Thyroid gland (tissue), 4 donors: ENCODE results near the gene ATP5F1D.

Source experiments
- POLR2A ChIP-seq, 2 donors: fragments of 450-650 bp; IDR thresholded peaks; one replicate each; pipeline ENCODE4 v1.6.1; 2017; ENCODE audit warnings: antibody characterized with exemption in 2 of 2, mild to moderate bottlenecking in 2 of 2, moderate library complexity in 1 of 2
- TF ChIP-seq, protein P1 (sequence below), 6 experiments: fragments of 200-600 bp in 3 of 6; fragments of 450-650 bp in 3 of 6; sonication (generic) in 3 of 6; IDR thresholded peaks; one replicate each; pipeline ENCODE4 v1.5.1; 2016 to 2019; ENCODE audit warnings: antibody characterized with exemption in 6 of 6, mild to moderate bottlenecking in 2 of 6, inconsistent platforms in 1 of 6, moderate library complexity in 1 of 6

DNA sequence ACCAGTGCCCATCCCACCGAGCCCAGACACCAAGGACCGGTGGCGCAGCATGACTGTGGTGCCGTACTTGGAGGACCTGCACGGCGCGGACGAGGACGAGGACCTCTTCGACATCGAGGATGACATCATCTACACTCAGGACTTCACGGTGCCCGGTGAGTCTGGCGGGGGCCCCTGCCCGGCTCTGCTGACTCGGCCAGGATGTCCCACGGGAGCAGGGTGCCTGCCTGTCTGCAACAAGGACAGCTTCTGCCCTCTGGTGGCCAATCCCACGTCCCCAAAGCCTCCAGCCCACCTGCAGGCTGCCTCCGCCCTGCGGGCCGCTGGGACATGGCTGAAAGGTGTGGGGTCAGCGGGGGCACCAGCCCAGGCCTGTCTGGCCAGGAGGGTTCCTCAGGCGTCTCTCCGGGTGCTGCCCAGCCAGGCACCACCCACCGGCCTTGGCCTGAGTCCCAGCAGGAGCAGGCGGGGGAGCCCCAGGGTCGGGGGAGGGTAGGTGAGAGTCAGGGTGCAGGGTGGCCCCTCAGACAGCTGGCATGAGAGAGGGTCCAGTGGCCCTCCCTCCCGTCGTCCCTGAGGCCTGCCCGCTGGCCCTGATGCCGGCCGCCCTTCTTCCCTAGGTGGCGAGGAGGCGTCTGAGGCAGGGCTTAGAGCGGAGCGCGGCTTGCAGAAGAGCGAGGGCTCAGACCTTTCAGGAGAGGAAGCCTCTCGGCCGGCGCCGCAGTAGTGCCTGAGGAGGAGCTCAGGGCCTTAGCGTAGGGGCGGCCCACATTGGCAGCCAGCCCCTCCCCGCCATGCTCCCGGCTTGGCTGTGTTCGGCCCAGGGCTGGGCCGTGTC, 18.3 kb upstream of the ATP5F1D start:
- TF ChIP-seq, protein P1, sequence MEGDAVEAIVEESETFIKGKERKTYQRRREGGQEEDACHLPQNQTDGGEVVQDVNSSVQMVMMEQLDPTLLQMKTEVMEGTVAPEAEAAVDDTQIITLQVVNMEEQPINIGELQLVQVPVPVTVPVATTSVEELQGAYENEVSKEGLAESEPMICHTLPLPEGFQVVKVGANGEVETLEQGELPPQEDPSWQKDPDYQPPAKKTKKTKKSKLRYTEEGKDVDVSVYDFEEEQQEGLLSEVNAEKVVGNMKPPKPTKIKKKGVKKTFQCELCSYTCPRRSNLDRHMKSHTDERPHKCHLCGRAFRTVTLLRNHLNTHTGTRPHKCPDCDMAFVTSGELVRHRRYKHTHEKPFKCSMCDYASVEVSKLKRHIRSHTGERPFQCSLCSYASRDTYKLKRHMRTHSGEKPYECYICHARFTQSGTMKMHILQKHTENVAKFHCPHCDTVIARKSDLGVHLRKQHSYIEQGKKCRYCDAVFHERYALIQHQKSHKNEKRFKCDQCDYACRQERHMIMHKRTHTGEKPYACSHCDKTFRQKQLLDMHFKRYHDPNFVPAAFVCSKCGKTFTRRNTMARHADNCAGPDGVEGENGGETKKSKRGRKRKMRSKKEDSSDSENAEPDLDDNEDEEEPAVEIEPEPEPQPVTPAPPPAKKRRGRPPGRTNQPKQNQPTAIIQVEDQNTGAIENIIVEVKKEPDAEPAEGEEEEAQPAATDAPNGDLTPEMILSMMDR (IDR thresholded peaks at IDR 0.05), result peak in 1 of 6 experiments; percentile 19
- no peak for TF ChIP-seq POLR2A (IDR thresholded peaks at IDR 0.05)
